Pancreas (tissue), 10 donors: ENCODE data around the gene SMPD4. TPM values are rescaled to one million over a fixed set of nuclear protein-coding genes. Genes with fewer than 3 reads are reported as not detected.
"Not testable (repeated sequence)": the region's sequence is repeated elsewhere in the genome, so short reads cannot be mapped to it uniquely, and the experiment has no call there.

Source experiments
- ATAC-seq, 4 donors: fragments of 200-7000 bp; cut with Tn5 transposase; one replicate each; pipeline versions ENCODE4 v1.8.0 to v1.9.1; 2020; ENCODE audit warnings: mild to moderate bottlenecking in 4 of 4, moderate library complexity in 4 of 4
- DNase-seq, 6 donors: peaks; one replicate each; pipeline ENCODE4 v3.0.0-alpha.2; 2020
- FAIRE-seq: peaks from 2 replicates; lab custom pipeline; 2012; peaks lifted over from hg19 to GRCh38; lab: Jason Lieb, UNC
- H3K27ac ChIP-seq, 4 donors: fragments of 200-600 bp; sonication (generic); 1 replicate in 3 of 4; 2 replicates in 1 of 4; pipeline versions ENCODE4 v1.5.0 to v1.8.0; 2020
- H3K27me3 ChIP-seq, 4 donors: fragments of 200-600 bp; one replicate each; pipeline ENCODE4 v1.8.0; 2021
- H3K36me3 ChIP-seq, 3 donors: fragments of 200-600 bp; sonication (generic) in 1 of 3; one replicate each; pipeline versions ENCODE4 v1.5.0 to v1.8.0; 2020 to 2021
- H3K4me1 ChIP-seq, 3 donors: fragments of 200-600 bp; one replicate each; pipeline ENCODE4 v1.8.0; 2021
- H3K4me3 ChIP-seq, 4 donors: fragments of 200-600 bp; sonication (generic) in 2 of 4; one replicate each; pipeline versions ENCODE4 v1.5.0 to v1.8.0; 2020 to 2021
- H3K9me3 ChIP-seq, 4 donors: fragments of 200-600 bp; one replicate each; pipeline ENCODE4 v1.8.0; 2021
- CTCF ChIP-seq, 4 donors: fragments of 200-600 bp; sonication (generic) in 3 of 4; IDR thresholded peaks; one replicate each; pipeline versions ENCODE4 v1.5.0 to v1.8.0; 2021; ENCODE audit warnings: antibody characterized with exemption in 4 of 4
- WGBS, 2 donors: extraction: QIAGEN DNeasy Blood & Tissue Kit; methylation state at CpG; one replicate each; pipeline ENCODE4 v1.1.7; 2013; 5-methylcytosine and 5-hydroxymethylcytosine counted together
- intact Hi-C, 3 donors: fragments of 100-400 bp; cut with DNase I; formaldehyde crosslinking; loops; one replicate each; pipeline versions ENCODE4 v1.11.1 to v1.14.2; 2022
- polyA plus RNA-seq, 2 donors: library from polyadenylated mRNA; stranded (reverse); fragments of 200-250 nt; gene quantifications; one replicate each; pipeline ENCODE4 v1.2.3, GENCODE V29; 2013
- total RNA-seq, 6 donors: library from RNA; stranded (reverse); fragmentation: NEBNext Ultra II Directional in 4 of 6; extraction: Animal tissue kit (Norgen Biotek cat#: 25700) in 4 of 6; gene quantifications; one replicate each; pipeline versions ENCODE4 v1.2.1 to v1.2.4, GENCODE V29; 2021 to 2023
- donor health status: healthy with polysubstance abuse.
- donor health status: DM: no; HTN: no; CAD: no; lungs with moderate emphysema.
- donor health status: DM: no; HTN: no; CAD: no.
- donor health status: control.
- donor health status: control.
- donor health status: Bipolar disorder and iron deficiency.
- donor health status: DM: yes; HTN: yes; CAD: no.
- donor health status: DM: no; HTN: no; CAD: no.
- donor health status: DM: no; HTN: no; CAD: no.
- donor health status: DM: yes; HTN: yes; CAD: no.

SMPD4 gene
- total and polyA plus RNA-seq, 8 donors = 13.4 to 58.0 (median 19.7) TPM

GRCh38 chr2:130150181-130151144 is 30.9 kb downstream of the SMPD4 start:
- Histone ChIP-seq H3K4me3 (no peak overlapping the region), H3K4me1 (no peaks in the 10 kb centered on the region), H3K27me3 (no peaks in the 10 kb centered on the region), H3K9me3 (no peaks in the 10 kb centered on the region), H3K27ac (no peak overlapping the region), H3K36me3 (peaks cover 0 to 5% (median 0%) of the 10 kb centered on the region in 3 donors)
- no peak for TF ChIP-seq CTCF (IDR thresholded peaks at IDR 0.05)
- ATAC-seq = no peak
- intact Hi-C loops = no loop called here
- no peak for FAIRE-seq
- WGBS, 2 donors = 84 to 86% methylated on average over 23 of the region's 23 CpGs
- DNase-seq = no peak

- H3K27ac ChIP-seq, H3K4me3 ChIP-seq, intact Hi-C loops, DNase-seq, H3K9me3 ChIP-seq, H3K4me1 ChIP-seq, H3K27me3 ChIP-seq, H3K36me3 ChIP-seq, FAIRE-seq, ATAC-seq: not testable (repeated sequence)
- WGBS, 2 donors = 41 to 43% methylated on average over 6 of the region's 6 CpGs
Measured at GRCh38 chr2:130148515-130148914, 32.9 kb downstream of the SMPD4 start.

DNA sequence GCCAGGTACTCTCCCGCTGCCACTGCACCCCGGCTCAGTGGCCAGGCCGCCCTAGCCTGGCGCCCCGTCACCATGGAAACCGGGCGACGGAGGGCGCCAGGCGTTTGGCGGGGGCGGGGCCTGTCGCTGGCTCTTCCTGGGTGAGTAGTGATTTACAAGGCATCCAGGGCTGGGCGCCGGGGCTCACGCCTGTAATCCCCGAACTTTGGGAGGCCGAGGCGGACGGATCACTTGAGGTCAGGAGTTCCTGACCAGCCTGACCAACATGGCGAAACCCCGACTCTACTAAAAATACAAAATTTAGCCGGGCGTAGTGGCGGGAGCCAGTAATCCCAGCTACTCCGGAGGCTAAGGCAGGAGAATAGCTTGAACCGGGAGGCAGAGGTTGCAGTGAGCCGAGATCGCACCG is 36.4 kb downstream of the SMPD4 start, which contains the start of gene CCDC74B:
Gene CCDC74B, minus strand, starts transcription at position 107 of the 409 bp plus-strand sequence. CDS start 116 bp downstream, outside the sequence.
- H3K4me1 ChIP-seq, H3K36me3 ChIP-seq, H3K27ac ChIP-seq, H3K9me3 ChIP-seq, H3K27me3 ChIP-seq, intact Hi-C loops, FAIRE-seq: not testable (repeated sequence)
- peak in 5 of 6 donors; percentile 51 to 77 (median 65) for DNase-seq
- peak; percentile 94 to 97 (median 96) for ATAC-seq
- 3 to 5% methylated on average over 27 to 30 of the region's 30 CpGs for WGBS, 2 donors
- H3K4me3 ChIP-seq = peak within 1 kb of the TSS in 2 of 4 donors; percentile 18 to 43

DNA sequence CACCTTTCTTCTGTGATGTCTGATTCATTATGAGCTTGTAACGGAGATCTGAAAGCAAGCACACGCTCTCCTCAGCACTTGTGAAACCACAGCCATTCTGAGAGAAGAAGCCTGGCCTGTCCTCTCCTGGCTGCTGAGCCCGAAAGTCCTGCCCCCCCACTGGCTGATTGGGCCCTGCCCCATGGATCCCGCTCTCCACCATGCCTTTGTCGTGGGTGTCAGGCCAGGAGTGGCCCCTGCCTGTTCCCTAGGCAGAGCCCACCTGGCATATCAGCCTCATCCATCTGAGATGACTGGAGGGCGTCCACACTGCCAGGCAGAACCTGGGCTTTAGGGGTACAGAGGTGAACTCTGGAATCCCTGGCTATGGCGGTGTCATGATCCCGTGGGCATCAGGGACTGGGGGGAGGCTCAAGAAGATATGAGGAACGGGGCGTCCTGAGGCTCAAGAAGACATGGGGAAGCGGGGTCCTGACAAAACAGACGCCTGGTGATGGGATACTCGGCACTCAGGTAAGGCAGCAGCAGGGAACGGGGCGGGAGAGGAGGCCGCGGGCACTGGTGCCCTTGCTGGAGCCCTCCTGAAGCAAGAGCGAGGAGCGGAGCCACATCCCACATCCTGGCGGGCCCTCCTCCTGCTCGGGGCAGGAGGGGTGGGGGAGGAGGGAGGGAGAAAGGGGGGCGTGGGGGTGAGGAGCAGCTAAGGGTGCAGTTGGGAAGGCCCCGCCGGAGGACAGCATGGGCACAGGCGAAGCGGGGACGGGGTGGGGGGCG is 37.9 kb downstream of the SMPD4 start:
- H3K4me3 ChIP-seq, H3K36me3 ChIP-seq, intact Hi-C loops, H3K27me3 ChIP-seq, H3K9me3 ChIP-seq, FAIRE-seq, ATAC-seq, H3K4me1 ChIP-seq, H3K27ac ChIP-seq: not testable (repeated sequence)
- peak in 1 of 6 donors; percentile 49 for DNase-seq
- WGBS, 2 donors = 58 to 69% methylated on average over 17 to 21 of the region's 28 CpGs

- 72 to 85% methylated on average over 12 to 13 of the region's 13 CpGs for WGBS, 2 donors
- ATAC-seq, H3K4me1 ChIP-seq, FAIRE-seq, H3K9me3 ChIP-seq, H3K36me3 ChIP-seq, intact Hi-C loops, H3K27me3 ChIP-seq, H3K27ac ChIP-seq, H3K4me3 ChIP-seq: not testable (repeated sequence)
- peak in 1 of 6 donors; percentile 41 for DNase-seq
Measured at GRCh38 chr2:130142396-130143265, 38.8 kb downstream of the SMPD4 start.

DNA sequence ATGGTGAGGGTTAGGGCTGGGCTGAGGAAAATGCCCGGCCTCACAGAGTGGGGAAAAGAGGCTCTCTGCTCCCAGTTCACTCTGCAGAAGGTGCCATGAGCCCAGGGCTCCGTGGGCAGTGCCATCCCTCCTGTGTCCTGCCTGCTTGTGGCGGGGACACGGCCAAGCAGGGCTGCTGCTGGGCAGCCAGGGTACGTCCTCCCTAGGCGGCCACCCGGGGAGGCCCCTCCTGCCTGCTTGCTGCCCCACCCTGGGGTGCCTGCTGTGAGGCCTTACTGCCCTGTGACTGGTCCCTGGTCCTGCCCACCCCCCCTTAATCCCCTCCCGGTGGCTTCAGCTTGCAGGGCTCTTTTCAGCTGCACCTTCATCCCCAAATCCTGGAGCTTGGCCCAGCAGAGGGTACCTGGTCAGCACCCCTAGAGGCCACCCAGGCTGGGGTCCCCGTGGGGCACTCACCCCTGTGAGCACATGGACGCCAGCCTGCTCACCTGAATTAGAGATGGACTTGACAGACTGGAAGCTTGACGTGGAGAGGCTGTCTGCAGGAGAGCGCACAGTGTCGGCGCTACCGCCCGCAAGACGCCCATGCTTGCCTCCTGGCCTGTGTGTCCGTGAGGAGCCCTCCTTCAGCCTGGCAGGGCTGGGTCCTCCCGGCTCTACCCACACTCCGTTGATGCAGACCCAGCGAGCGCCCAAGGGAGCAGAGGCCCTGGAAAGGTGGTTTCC is 39.6 kb downstream of the SMPD4 start:
- DNase-seq, ATAC-seq, H3K27ac ChIP-seq, intact Hi-C loops, H3K4me3 ChIP-seq, H3K4me1 ChIP-seq, FAIRE-seq, H3K27me3 ChIP-seq, H3K36me3 ChIP-seq, H3K9me3 ChIP-seq: not testable (repeated sequence)
- 75 to 81% methylated on average over 13 to 18 of the region's 22 CpGs for whole genome bisulfite sequencing, 2 donors

DNA sequence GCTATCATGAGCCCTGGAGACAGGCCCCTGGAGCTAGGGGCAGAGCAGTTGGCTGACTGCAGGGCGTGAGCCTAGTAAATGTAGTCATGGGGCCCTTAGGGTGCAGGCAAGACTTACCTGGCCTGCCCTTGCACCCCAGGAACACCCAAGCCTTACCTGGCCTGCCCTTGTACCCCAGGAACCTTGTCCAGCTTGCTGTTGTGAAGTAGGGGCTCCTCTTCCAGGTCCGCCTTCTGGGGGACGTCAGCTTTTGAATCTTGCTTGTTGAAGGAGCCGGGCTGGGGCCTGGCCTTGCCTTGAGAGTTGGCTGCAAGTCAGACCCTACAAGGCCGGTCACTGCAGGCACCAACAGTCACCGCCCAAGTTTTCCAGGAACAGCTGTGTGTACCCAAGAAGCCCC is 40.4 kb downstream of the SMPD4 start:
- intact Hi-C loops, H3K36me3 ChIP-seq, H3K4me3 ChIP-seq, FAIRE-seq, H3K4me1 ChIP-seq, H3K27me3 ChIP-seq, H3K9me3 ChIP-seq, ATAC-seq, H3K27ac ChIP-seq, DNase-seq: not testable (repeated sequence)
- WGBS, 2 donors = 95 to 97% methylated on average over 4 of the region's 6 CpGs

- H3K36me3 ChIP-seq, H3K27me3 ChIP-seq, FAIRE-seq, H3K4me1 ChIP-seq, ATAC-seq, H3K27ac ChIP-seq, H3K9me3 ChIP-seq, DNase-seq, intact Hi-C loops, H3K4me3 ChIP-seq: not testable (repeated sequence)
- 78 to 93% methylated on average over 5 to 7 of the region's 7 CpGs for WGBS, 2 donors
Measured at GRCh38 chr2:130140516-130140915, 40.9 kb downstream of the SMPD4 start.

- ATAC-seq, H3K27ac ChIP-seq, H3K36me3 ChIP-seq, H3K4me1 ChIP-seq, FAIRE-seq, DNase-seq, H3K27me3 ChIP-seq, H3K4me3 ChIP-seq, H3K9me3 ChIP-seq, intact Hi-C loops: not testable (repeated sequence)
- WGBS, 2 donors = 78 to 86% methylated on average over 23 to 29 of the region's 30 CpGs
Measured at GRCh38 chr2:130139331-130140280, 41.8 kb downstream of the SMPD4 start.
